MCF 10A (cell line): ENCODE results near the gene ABT1. TPM values are rescaled to one million over a fixed set of nuclear protein-coding genes. Genes with fewer than 3 reads are reported as not detected.

Experiments
- BruUV-seq: library from RNA; stranded (reverse); fragments of 400-500 nt; replicated peaks from 2 replicates; lab custom pipeline; 2021; lab: Mats Ljungman, UMichigan
- CTCF ChIA-PET: fragments of 300-600 bp; sonication (Branson Sonifier 250); formaldehyde crosslinking; extraction: SDS; loops from one replicate; lab custom pipeline; 2021; ENCODE audit warnings: antibody characterized with exemption, inconsistent platforms; lab: Yijun Ruan, JAX
- POLR2A ChIA-PET: fragments of 300-600, 350-650 bp; sonication (Branson Sonifier 250); formaldehyde crosslinking; extraction: SDS; loops from one replicate; lab custom pipeline; 2020; ENCODE audit warnings: antibody characterized with exemption, inconsistent platforms; lab: Yijun Ruan, JAX
- DNase-seq: peaks from one replicate; pipeline ENCODE4 v3.0.0-alpha.2; 2018; ENCODE audit not compliant: unreplicated experiment
- H3K27ac Mint-ChIP-seq: one replicate; pipeline ENCODE4 v1.8.0; 2022; ENCODE audit warnings: mild to moderate bottlenecking, low read depth, mixed read lengths; ENCODE audit not compliant: unreplicated experiment
- H3K27me3 Mint-ChIP-seq: one replicate; pipeline ENCODE4 v1.8.0; 2022; ENCODE audit warnings: mixed read lengths; ENCODE audit not compliant: insufficient read depth, unreplicated experiment
- H3K36me3 Mint-ChIP-seq: one replicate; pipeline ENCODE4 v1.8.0; 2022; ENCODE audit warnings: mild to moderate bottlenecking, moderate library complexity, mixed read lengths; ENCODE audit not compliant: insufficient read depth, unreplicated experiment
- H3K4me1 Mint-ChIP-seq: one replicate; pipeline ENCODE4 v1.8.0; 2022; ENCODE audit warnings: mixed read lengths; ENCODE audit not compliant: insufficient read depth, unreplicated experiment
- H3K4me3 Mint-ChIP-seq: one replicate; pipeline ENCODE4 v1.8.0; 2022; ENCODE audit warnings: mild to moderate bottlenecking, moderate library complexity, mixed read lengths; ENCODE audit not compliant: unreplicated experiment
- H3K9me3 Mint-ChIP-seq: one replicate; pipeline ENCODE4 v1.8.0; 2022; ENCODE audit warnings: mixed read lengths; ENCODE audit not compliant: unreplicated experiment
- intact Hi-C: fragments of 100-400 bp; cut with micrococcal nuclease; formaldehyde crosslinking; loops from 2 replicates; pipeline ENCODE4 v1.14.1; 2022
- total RNA-seq: library from RNA; stranded (reverse); gene quantifications from 2 replicates; pipeline ENCODE4 v1.2.3, GENCODE V29; 2022
- TF ChIP-seq, protein P1 (sequence below): fragments of 200-600 bp; IDR thresholded peaks from one replicate; pipeline ENCODE4 v1.8.0; 2022; ENCODE audit warnings: antibody characterized with exemption, mild to moderate bottlenecking; ENCODE audit not compliant: unreplicated experiment

ABT1 gene
- total RNA-seq, 1 experiment from 2014 or later, result 12.9 TPM

DNA sequence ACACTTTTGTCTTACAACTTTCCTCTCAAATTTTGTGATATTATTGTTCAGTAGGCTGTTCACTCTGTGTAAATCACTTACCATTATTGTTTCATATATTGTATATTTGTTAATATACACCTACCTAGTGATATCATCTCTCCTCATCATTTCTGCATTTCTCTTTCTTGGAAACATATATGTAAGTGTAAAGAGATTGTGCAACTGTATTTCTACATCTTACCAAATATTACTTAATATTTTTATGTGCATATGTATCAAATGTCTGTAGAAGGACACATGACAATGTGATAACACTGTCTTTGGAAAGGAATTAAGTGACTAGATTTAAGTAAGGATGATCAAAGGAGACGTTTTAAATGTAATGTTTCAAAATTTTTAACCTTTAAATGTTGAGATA is 32.6 kb downstream of the ABT1 start:
- ChIA-PET POLR2A (no interaction called here), CTCF (interaction anchor here (0.6 kb wide), 1 partner anchor 333 kb away, joined by 3 read pairs; no protein-coding TSS in a partner anchor)
- BruUV-seq, result no TSS peak
- DNase-seq, result peak; percentile 3
- Mint-ChIP-seq H3K27me3 (no peaks in the 10 kb centered on the region), H3K36me3 (peaks cover 6% of the 10 kb centered on the region), H3K27ac (no peak overlapping the region), H3K4me3 (no peak overlapping the region), H3K9me3 (peaks cover 8% of the 10 kb centered on the region), H3K4me1 (no peaks in the 10 kb centered on the region)
- TF ChIP-seq, protein P1, sequence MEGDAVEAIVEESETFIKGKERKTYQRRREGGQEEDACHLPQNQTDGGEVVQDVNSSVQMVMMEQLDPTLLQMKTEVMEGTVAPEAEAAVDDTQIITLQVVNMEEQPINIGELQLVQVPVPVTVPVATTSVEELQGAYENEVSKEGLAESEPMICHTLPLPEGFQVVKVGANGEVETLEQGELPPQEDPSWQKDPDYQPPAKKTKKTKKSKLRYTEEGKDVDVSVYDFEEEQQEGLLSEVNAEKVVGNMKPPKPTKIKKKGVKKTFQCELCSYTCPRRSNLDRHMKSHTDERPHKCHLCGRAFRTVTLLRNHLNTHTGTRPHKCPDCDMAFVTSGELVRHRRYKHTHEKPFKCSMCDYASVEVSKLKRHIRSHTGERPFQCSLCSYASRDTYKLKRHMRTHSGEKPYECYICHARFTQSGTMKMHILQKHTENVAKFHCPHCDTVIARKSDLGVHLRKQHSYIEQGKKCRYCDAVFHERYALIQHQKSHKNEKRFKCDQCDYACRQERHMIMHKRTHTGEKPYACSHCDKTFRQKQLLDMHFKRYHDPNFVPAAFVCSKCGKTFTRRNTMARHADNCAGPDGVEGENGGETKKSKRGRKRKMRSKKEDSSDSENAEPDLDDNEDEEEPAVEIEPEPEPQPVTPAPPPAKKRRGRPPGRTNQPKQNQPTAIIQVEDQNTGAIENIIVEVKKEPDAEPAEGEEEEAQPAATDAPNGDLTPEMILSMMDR, result no peak
- intact Hi-C loops, result no loop called here

DNA sequence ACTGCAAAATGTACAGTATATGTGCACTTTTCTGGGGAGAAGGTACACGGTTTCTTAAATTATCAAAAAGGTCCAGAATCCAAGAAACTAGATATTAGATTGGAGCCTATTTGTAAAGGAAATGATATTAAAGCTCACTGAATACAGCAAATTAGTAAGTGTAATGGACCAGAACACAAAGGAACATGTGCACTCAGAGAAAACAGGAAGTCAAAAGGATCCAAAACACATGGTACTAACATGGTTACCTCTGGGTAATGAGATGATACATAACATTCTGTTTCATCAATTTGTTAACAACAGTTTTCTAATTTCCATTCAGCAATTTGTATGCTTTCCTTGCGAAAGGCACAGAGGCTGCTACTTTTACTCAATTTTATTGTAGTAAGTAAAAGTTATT is 44.1 kb downstream of the ABT1 start:
- Mint-ChIP-seq H3K9me3 (peaks cover 44% of the 10 kb centered on the region), H3K27me3 (no peaks in the 10 kb centered on the region), H3K27ac (no peak overlapping the region), H3K4me3 (no peak overlapping the region), H3K4me1 (no peaks in the 10 kb centered on the region), H3K36me3 (peaks cover 69% of the 10 kb centered on the region)
- ChIA-PET POLR2A (interaction anchor here (1.5 kb wide), 1 partner anchor 9 kb away, joined by 5 read pairs; no protein-coding TSS in a partner anchor), CTCF (no interaction called here)
- TF ChIP-seq, protein P1, result no peak
- DNase-seq, result no peak
- BruUV-seq, result no TSS peak
- intact Hi-C loops, result no loop called here

DNA sequence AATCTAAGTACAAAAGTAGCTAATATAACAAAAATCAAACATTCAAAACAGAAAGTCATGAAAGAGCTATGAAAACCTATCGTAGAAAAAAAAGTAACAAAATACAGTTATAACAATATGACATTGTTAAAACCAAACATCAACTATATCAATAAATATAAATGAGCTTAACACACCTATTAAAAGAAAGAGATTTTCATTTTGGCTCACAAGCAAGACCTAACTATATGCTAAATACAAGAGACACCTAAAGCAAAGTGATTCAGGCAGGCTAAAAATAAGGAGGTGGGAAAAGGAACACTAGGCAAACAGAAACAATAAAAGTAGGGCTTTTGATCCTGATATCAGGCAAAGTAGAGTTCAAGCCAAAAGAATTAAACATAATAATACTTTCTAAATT is 49.3 kb downstream of the ABT1 start:
- DNase-seq, result no peak
- TF ChIP-seq, protein P1, result no peak
- H3K4me3 Mint-ChIP-seq, result no peak overlapping the region
- no TSS peak for BruUV-seq
- H3K9me3 Mint-ChIP-seq, result peaks cover 34% of the 10 kb centered on the region
- intact Hi-C loops, result no loop called here
- peaks cover 63% of the 10 kb centered on the region for H3K36me3 Mint-ChIP-seq
- H3K27me3 Mint-ChIP-seq, result no peaks in the 10 kb centered on the region
- H3K27ac Mint-ChIP-seq, result no peak overlapping the region
- CTCF ChIA-PET, result no interaction called here
- no peaks in the 10 kb centered on the region for H3K4me1 Mint-ChIP-seq
- POLR2A ChIA-PET, result no interaction called here

Other genes starting within 250 kb of the ABT1 start
- gene BTN3A2, start 231.8 kb upstream of the ABT1 start, total RNA-seq, result 9.9 and 16.4 TPM in 2 replicates
- 6.7 and 8.7 TPM in 2 replicates for gene BTN2A2, start 213.8 kb upstream of the ABT1 start, total RNA-seq
- gene BTN3A1, start 194.7 kb upstream of the ABT1 start, total RNA-seq, result 8.0 and 15.5 TPM in 2 replicates
- 7.4 and 9.8 TPM in 2 replicates for gene BTN3A3, start 156.4 kb upstream of the ABT1 start, total RNA-seq
- 14.6 and 16.9 TPM in 2 replicates for gene BTN2A1, start 139.0 kb upstream of the ABT1 start, total RNA-seq
- gene BTN1A1, start 96.7 kb upstream of the ABT1 start, total RNA-seq, result not detected in 2 replicates
- 71.7 and 75.4 TPM in 2 replicates for gene HMGN4, start 58.6 kb upstream of the ABT1 start, total RNA-seq
- gene ZNF322, start 62.8 kb downstream of the ABT1 start, total RNA-seq, result 20.7 and 23.3 TPM in 2 replicates